NCI-H2029 (cell line): Measurements from ENCODE around the gene CCDC112.

Experiments
- DNase-seq: peaks from one replicate; lab custom pipeline; 2025; lab: John Stamatoyannopoulos, UW

CCDC112 gene

GRCh38 chr5:115317320-115317719 lies 20.9 kb upstream of the CCDC112 start:
- no peak for DNase-seq

GRCh38 chr5:115313632-115314031 lies 17.2 kb upstream of the CCDC112 start:
- no peak for DNase-seq

GRCh38 chr5:115313052-115313451 lies 16.6 kb upstream of the CCDC112 start:
- no peak for DNase-seq

GRCh38 chr5:115309751-115310370 lies 13.4 kb upstream of the CCDC112 start:
- peak; percentile 23 for DNase-seq

GRCh38 chr5:115308815-115309214 lies 12.4 kb upstream of the CCDC112 start:
- no peak for DNase-seq

GRCh38 chr5:115306011-115306536 lies 9.6 kb upstream of the CCDC112 start:
- DNase-seq: peak; percentile 24

- DNase-seq: no peak
Observed at GRCh38 chr5:115304496-115304895, 8.0 kb upstream of the CCDC112 start.

GRCh38 chr5:115298811-115299210 lies 2.4 kb upstream of the CCDC112 start:
- no peak for DNase-seq

GRCh38 chr5:115297031-115297430 lies 577 bp upstream of the CCDC112 start:
- no peak for DNase-seq

GRCh38 chr5:115295777-115296123 lies 704 bp downstream of the CCDC112 start:
- no peak for DNase-seq

- DNase-seq: no peak
Observed at GRCh38 chr5:115291397-115291796, 5.1 kb downstream of the CCDC112 start.

GRCh38 chr5:115289104-115289503 lies 7.3 kb downstream of the CCDC112 start:
- DNase-seq: no peak

GRCh38 chr5:115284021-115284420 lies 12.4 kb downstream of the CCDC112 start:
- no peak for DNase-seq

- DNase-seq: no peak
Observed at GRCh38 chr5:115282131-115282530, 14.3 kb downstream of the CCDC112 start.

- no peak for DNase-seq
Observed at GRCh38 chr5:115274584-115274983, 21.9 kb downstream of the CCDC112 start.

GRCh38 chr5:115272297-115272958 lies 24.0 kb downstream of the CCDC112 start:
- DNase-seq: no peak

GRCh38 chr5:115271295-115272050 lies 25.0 kb downstream of the CCDC112 start:
- DNase-seq: no peak

- DNase-seq: no peak
Observed at GRCh38 chr5:115267617-115268016, 28.8 kb downstream of the CCDC112 start.

GRCh38 chr5:115265220-115265619 lies 31.2 kb downstream of the CCDC112 start:
- DNase-seq: no peak

GRCh38 chr5:115264786-115265185 lies 31.7 kb downstream of the CCDC112 start:
- no peak for DNase-seq

- DNase-seq: no peak
Observed at GRCh38 chr5:115263078-115263380, 33.4 kb downstream of the CCDC112 start.

GRCh38 chr5:115262321-115263077 lies 34.0 kb downstream of the CCDC112 start, which contains the start of gene PGGT1B:
Gene PGGT1B (minus strand): TSS chr5:115262877. CDS start chr5:115262851, 26 bp downstream.
- peak; percentile 50 for DNase-seq

- DNase-seq: no peak
Observed at GRCh38 chr5:115262011-115262320, 34.5 kb downstream of the CCDC112 start.
